HG03045 (cell line): ENCODE measurements around the gene UBN1.
"Not testable (repeated sequence)": the region's sequence is repeated elsewhere in the genome, so short reads cannot be mapped to it uniquely, and the experiment has no call there.

Experiments
- ATAC-seq: cut with Tn5 transposase; IDR thresholded peaks from one replicate; pipeline ENCODE4 v1.9.1; 2021; ENCODE audit warnings: mild to moderate bottlenecking, moderate library complexity; ENCODE audit not compliant: unreplicated experiment

The UBN1 gene

DNA sequence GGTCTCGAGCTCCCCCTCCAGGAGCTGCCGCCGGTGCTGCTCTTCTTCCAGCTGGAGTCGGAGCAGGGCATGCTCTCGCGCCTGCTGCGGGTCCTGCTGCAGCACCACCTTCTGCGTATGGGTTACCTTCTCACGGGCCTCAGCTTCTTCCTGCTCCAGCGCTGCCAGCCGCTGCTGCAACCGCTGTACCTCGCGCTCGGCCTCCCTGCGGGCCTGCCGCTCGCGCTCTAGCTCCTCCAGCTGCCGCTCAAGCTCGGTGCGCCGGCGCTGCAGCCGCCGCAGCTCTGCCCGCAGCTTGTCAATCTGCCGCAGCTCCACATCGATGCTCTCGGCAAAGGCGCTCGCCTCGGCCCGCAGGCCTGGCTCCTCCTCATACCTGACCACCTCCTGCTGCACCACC is 36.9 kb downstream of the UBN1 start:
- ATAC-seq: no peak

DNA sequence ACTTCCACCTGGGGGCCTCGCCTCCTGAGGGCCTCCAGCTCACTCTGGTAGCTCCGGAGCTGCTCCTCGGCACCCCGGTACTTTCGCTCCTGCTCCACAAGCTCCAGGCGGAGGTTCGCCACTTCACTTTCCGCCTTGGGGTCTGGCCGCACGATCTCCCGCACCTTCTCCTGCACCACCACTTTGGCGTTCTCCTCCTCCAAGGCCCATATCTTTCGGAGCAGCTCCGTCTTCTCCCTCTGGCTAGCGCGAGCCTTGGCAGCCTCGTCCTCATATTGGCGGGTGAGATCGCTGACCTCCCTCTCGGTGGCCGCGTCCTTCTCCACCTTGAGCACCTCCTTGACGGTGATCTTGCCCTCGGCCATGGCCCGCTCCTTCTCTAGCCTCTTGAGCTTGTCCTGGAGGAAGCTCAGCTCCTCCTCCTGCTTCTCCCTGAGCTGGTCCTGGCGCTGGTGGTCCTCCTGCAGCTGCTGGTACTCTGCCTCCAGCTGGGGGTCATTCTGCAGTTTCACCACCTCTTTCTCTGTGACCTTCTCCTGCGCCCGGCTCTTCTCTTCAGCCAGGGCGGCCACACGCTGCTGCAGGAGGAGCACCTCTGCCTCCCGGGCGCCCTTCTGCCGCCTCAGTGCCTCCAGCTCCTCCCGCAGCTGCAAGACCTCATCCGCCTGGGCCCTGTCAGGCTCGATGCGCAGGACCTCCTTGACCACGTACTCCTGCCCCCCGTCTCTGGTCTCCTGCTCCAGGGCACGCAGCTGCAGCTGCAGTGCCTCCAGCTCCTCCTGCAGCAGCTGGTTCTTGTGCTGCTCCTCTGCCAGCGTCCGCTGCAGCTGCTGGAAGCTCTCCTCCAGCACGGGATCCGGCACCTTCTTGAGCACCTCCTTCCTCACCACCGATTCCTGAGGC is 37.9 kb downstream of the UBN1 start:
- ATAC-seq: no peak

DNA sequence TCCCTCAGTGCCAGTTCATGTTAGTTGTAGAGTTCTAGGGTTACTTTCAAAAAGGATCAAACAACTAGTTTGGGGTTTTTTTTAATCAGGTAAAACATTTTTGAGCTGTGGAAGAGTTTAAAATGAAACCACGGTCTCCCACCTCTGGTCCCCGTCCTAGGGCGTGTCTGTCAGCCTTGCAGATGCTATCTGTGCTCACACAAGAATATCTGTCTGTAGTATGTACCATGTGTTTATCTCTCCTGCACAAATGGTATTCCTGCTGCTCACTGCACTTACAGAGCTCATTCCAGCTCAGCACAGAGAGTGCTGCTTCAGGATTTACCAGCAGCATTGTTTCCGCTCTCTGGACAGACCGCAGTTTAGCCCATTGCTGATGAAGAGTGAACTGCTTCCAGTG is 38.9 kb downstream of the UBN1 start:
- no peak for ATAC-seq

DNA sequence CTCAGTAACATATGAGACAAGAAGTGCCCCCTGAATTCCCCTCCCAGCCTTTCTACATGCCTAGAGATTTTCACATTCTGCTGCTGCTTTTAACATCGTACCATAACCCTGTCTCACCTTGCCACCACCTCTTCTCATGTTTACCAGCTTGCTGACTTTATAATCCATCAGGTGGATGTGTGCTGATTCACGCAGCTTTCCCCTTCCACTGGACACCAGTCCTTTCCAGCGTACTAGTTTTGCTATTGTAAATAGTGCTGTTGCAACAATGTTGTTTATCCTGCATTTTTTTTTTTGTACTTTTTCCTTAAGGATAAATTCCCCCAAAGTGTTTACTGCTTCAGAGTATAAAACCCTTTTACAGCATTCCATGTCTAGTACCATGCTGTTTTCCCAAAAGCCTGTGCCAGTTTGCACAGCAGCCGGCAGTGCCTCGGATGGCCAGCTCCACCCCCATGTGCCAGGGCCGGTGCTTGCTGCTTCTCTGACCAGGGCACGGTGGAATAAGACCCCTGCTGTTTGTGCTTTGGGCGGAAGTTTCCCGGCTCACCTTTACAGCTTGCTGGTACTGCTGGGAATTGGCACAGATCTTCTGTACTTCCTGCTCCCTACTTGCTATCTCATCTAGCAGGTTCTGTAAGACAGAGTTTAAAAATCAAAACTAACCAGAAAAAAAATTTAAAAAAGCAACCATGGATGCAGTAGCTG is 41.3 kb downstream of the UBN1 start:
- no peak for ATAC-seq

- no peak for ATAC-seq
Measured at GRCh38 chr16:4890026-4890425, 42.7 kb downstream of the UBN1 start.

DNA sequence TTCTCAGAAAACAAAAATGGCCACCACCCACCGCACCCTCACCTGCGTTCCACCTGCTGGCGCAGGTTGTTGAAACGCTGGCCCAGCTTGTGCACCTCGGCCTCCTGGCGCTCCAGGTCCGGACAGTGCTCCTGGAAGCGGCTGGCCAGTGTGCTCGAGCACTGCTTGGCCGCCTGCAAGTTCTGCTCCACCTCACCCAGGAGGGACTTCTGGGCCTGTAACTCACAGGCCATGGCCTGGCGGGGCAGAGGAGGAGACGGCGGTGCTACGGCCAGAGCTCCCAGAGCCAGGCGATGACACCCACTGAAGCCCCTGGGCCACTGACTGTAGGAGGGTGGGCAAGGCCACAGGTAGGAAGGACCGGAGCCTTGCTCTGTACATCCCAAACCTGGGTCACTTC is 43.4 kb downstream of the UBN1 start:
- ATAC-seq: no peak

GRCh38 chr16:4891097-4891885 is 44.0 kb downstream of the UBN1 start:
- ATAC-seq: no peak

- no peak for ATAC-seq
Measured at GRCh38 chr16:4891886-4892216, 44.6 kb downstream of the UBN1 start.

- ATAC-seq: no peak
Measured at GRCh38 chr16:4892361-4893102, 45.3 kb downstream of the UBN1 start.

- no peak for ATAC-seq
Measured at GRCh38 chr16:4893103-4893862, 46.0 kb downstream of the UBN1 start.

- ATAC-seq: no peak
Measured at GRCh38 chr16:4894276-4895150, 47.2 kb downstream of the UBN1 start.

GRCh38 chr16:4895366-4895765 is 48.1 kb downstream of the UBN1 start:
- ATAC-seq: no peak

DNA sequence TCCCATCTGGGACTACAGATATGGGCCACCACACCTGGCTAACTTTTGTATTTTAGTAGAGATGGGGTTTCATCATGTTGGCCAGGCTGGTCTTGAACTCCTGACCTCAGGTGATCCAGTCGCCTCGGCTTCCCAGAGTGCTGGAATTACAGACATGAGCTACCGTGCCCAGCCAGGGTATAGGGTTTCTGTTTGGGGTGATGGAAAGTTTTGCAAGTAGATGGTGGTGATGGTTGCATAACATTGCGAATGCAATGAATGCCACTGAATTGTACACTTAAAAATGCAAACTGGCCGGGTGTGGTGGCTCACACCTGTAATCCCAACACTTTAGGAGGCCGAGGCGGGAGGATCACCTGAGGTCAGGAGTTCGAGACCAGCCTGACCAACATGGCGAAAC is 49.5 kb downstream of the UBN1 start:
- not testable (repeated sequence) for ATAC-seq

GRCh38 chr16:4897328-4897727 is 50.0 kb downstream of the UBN1 start:
- ATAC-seq: no peak

DNA sequence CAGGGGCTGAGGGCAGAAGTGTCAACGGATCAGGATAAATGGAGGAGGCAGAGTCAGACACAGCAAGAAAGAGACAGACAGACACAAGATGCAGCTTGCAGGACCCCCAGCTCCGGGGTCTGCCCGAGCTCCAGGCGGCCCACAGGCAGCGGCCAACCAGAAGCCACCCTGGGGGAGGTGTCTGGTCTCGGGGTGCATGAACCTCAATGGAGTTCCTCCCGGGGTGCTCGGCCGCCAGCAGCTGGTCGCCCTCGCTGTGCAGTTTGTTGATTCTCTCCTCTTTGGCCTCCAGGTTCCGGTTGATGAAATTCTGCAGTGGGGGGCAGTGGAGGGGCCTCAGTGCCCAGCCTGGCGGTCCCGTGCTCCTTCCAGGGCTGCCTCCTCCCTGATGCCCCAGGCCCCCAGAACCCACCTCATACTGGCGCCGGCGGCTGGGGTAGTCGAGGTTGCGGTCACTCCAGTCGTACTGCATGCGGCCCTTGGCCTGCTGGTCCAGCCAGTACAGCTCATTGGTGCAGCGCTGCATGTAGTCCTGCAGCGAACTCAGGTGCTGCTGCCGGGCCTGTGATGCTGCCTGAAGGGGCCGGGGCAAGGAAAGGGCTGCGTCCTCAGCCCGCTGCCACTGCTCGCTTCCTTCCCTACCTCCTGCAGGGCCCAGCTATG is 51.7 kb downstream of the UBN1 start:
- no peak for ATAC-seq

GRCh38 chr16:4899474-4899846 is 52.2 kb downstream of the UBN1 start:
- ATAC-seq: no peak

DNA sequence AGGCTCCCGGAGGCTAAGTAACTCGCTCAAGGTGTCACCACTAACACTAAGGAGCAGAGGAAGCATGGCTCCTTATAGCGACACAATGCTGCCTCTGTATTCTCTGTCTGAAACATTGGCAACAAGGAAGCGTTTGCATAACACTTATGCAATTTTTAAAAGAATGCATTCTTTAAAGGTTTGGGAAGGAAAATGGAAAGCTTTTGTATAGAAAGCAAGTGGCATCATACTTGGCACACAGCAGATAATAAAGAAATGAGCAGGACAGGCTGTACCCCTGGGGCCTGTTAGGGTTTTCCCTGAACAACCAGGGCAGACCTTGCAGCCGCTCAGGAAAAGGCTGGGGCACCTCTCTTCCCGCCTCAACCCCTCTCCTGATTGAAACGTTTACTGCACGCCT is 52.8 kb downstream of the UBN1 start:
- no peak for ATAC-seq

GRCh38 chr16:4900750-4901149 is 53.5 kb downstream of the UBN1 start:
- no peak for ATAC-seq

GRCh38 chr16:4902038-4902437 is 54.8 kb downstream of the UBN1 start:
- no peak for ATAC-seq
